Neural cell (in vitro differentiated cells): ENCODE data around the gene KRAS. TPM values are rescaled to one million over a fixed set of nuclear protein-coding genes. Genes with fewer than 3 reads are reported as not detected.

Experiments
- H2AFZ ChIP-seq: fragments of 200-600, 300-800 bp; sonication (generic), shearing (Covaris generic); 2 replicates; pipeline ENCODE4 v1.6.0; 2014; ENCODE audit warnings: low read depth, mild to moderate bottlenecking, antibody characterized with exemption, low read length, moderate library complexity
- H3F3A ChIP-seq: fragments of 200-600 bp; shearing (Covaris generic); 2 replicates; pipeline ENCODE4 v1.6.1; 2016; ENCODE audit warnings: mild to moderate bottlenecking, moderate library complexity, mixed read lengths, antibody characterized with exemption, low read length; ENCODE audit not compliant: insufficient read depth, poor library complexity, severe bottlenecking
- H3K27ac ChIP-seq: fragments of 200-600, 300-800 bp; sonication (generic), shearing (Covaris generic); 2 replicates; pipeline ENCODE4 v1.5.1; 2014; ENCODE audit warnings: mild to moderate bottlenecking, low read length, moderate library complexity
- H3K27me3 ChIP-seq: fragments of 300-800, 200-600 bp; sonication (generic), shearing (Covaris generic); 2 replicates; pipeline ENCODE4 v1.6.0; 2014; ENCODE audit warnings: mild to moderate bottlenecking, low read depth, low read length, moderate library complexity; ENCODE audit not compliant: insufficient read depth
- H3K36me3 ChIP-seq: fragments of 300-800, 200-600 bp; sonication (generic), shearing (Covaris generic); 2 replicates; pipeline ENCODE4 v1.5.1; 2014; ENCODE audit warnings: mild to moderate bottlenecking, antibody characterized with exemption, low read length, moderate library complexity; ENCODE audit not compliant: insufficient read depth
- H3K4me2 ChIP-seq: fragments of 300-800, 200-600 bp; sonication (generic), shearing (Covaris generic); 2 replicates; pipeline ENCODE4 v1.6.0; 2014; ENCODE audit warnings: mild to moderate bottlenecking, low read length
- H3K4me3 ChIP-seq: fragments of 300-800, 200-600 bp; sonication (generic), shearing (Covaris generic); 2 replicates; pipeline ENCODE4 v1.5.1; 2014; ENCODE audit warnings: mild to moderate bottlenecking, low read length, moderate library complexity
- H3K79me2 ChIP-seq: fragments of 200-600 bp; shearing (Covaris generic); replicated peaks from 2 replicates; pipeline ENCODE4 v1.6.0; 2014; ENCODE audit warnings: mild to moderate bottlenecking, low read length, moderate library complexity; ENCODE audit not compliant: insufficient read depth
- H3K9ac ChIP-seq: fragments of 300-800, 200-600 bp; sonication (generic), shearing (Covaris generic); 2 replicates; pipeline ENCODE4 v1.6.1; 2016; ENCODE audit warnings: mild to moderate bottlenecking, low read length, mixed read lengths
- H3K9me2 ChIP-seq: fragments of 200-600 bp; shearing (Covaris generic); 2 replicates; pipeline ENCODE4 v1.6.1; 2016; ENCODE audit warnings: mild to moderate bottlenecking, low read length, mixed read lengths; ENCODE audit not compliant: insufficient read depth
- H3K9me3 ChIP-seq: fragments of 200-600, 300-800 bp; sonication (generic), shearing (Covaris generic); 2 replicates; pipeline ENCODE4 v1.6.1; 2016; ENCODE audit warnings: mild to moderate bottlenecking, mixed run types, low read length, moderate library complexity, mixed read lengths
- H4K20me1 ChIP-seq: fragments of 200-600 bp; shearing (Covaris generic); 2 replicates; pipeline ENCODE4 v1.6.1; 2016; ENCODE audit warnings: mild to moderate bottlenecking, mixed run types; ENCODE audit not compliant: insufficient read depth
- CTCF ChIP-seq: fragments of 450-650 bp; IDR thresholded peaks from 2 replicates; pipeline ENCODE4 v1.5.1; 2014; ENCODE audit warnings: antibody characterized with exemption, mild to moderate bottlenecking, moderate library complexity; ENCODE audit not compliant: poor library complexity, severe bottlenecking
- EP300 ChIP-seq: fragments of 450-650 bp; conservative IDR thresholded peaks from 2 replicates; pipeline ENCODE4 v1.6.1; 2014; ENCODE audit warnings: antibody characterized with exemption, mild to moderate bottlenecking, moderate library complexity; ENCODE audit not compliant: poor library complexity, severe bottlenecking
- EZH2 ChIP-seq: fragments of 200-600, 300-800 bp; shearing (Covaris generic), sonication (generic); IDR thresholded peaks from 2 replicates; pipeline ENCODE4 v1.6.1; 2014; ENCODE audit warnings: antibody characterized with exemption, low read length, borderline replicate concordance, mild to moderate bottlenecking; ENCODE audit not compliant: insufficient read depth, poor library complexity, severe bottlenecking
- MXI1 ChIP-seq: fragments of 450-650 bp; conservative IDR thresholded peaks from 2 replicates; pipeline ENCODE4 v1.6.1; 2014; ENCODE audit warnings: antibody characterized with exemption, mild to moderate bottlenecking; ENCODE audit not compliant: poor library complexity, severe bottlenecking
- POLR2AphosphoS5 ChIP-seq: IDR thresholded peaks from 2 replicates; pipeline ENCODE4 v1.6.1; 2012
- RAD21 ChIP-seq: fragments of 450-650 bp; conservative IDR thresholded peaks from 2 replicates; pipeline ENCODE4 v1.6.1; 2014; ENCODE audit warnings: antibody characterized with exemption, mild to moderate bottlenecking, moderate library complexity
- REST ChIP-seq: IDR thresholded peaks from 2 replicates; pipeline ENCODE4 v1.6.1; 2012; ENCODE audit warnings: borderline replicate concordance
- SMC3 ChIP-seq: fragments of 450-650 bp; conservative IDR thresholded peaks from 2 replicates; pipeline ENCODE4 v1.6.1; 2014; ENCODE audit warnings: antibody characterized with exemption, mild to moderate bottlenecking, moderate library complexity; ENCODE audit not compliant: poor library complexity
- TAF1 ChIP-seq: IDR thresholded peaks from 2 replicates; pipeline ENCODE4 v1.6.1; 2012; ENCODE audit warnings: low read depth
- polyA plus RNA-seq: library from polyadenylated mRNA; depleted of rRNA; stranded (reverse); fragments of >200 nt; gene quantifications from 2 replicates; pipeline ENCODE4 v1.2.3, GENCODE V29; 2014

KRAS gene
- polyA plus RNA-seq, 1 donor from 2014 or later: 34.7 TPM

- Histone ChIP-seq H3K79me2 (no peaks in the 10 kb centered on the region), H2AFZ (no peak overlapping the region), H3K9me2 (no peaks in the 10 kb centered on the region), H3F3A (no peaks in the 10 kb centered on the region), H3K9ac (no peak overlapping the region), H3K4me3 (no peak overlapping the region), H3K9me3 (no peaks in the 10 kb centered on the region), H3K4me2 (no peak overlapping the region), H4K20me1 (no peaks in the 10 kb centered on the region), H3K27ac (no peak overlapping the region), H3K36me3 (no peaks in the 10 kb centered on the region), H3K27me3 (no peaks in the 10 kb centered on the region)
- TF ChIP-seq POLR2AphosphoS5 (no peak), RAD21 (no peak), MXI1 (no peak), REST (no peak), TAF1 (no peak), EP300 (no peak), CTCF (no peak), EZH2 (no peak), SMC3 (no peak)
These were observed 94.7 kb downstream of the KRAS start for GRCh38 chr12:25156061-25156460.

- no peaks in the 10 kb centered on the region for H3F3A ChIP-seq
- peak; percentile 59 for TF ChIP-seq RAD21
- peak; percentile 64 for TF ChIP-seq SMC3
- peak; percentile 61 for TF ChIP-seq CTCF
- TF ChIP-seq EZH2: no peak
- no peaks in the 10 kb centered on the region for H3K9me3 ChIP-seq
- H3K4me2 ChIP-seq: no peak overlapping the region
- no peaks in the 10 kb centered on the region for H3K36me3 ChIP-seq
- no peak overlapping the region for H3K4me3 ChIP-seq
- no peak overlapping the region for H3K27ac ChIP-seq
- no peaks in the 10 kb centered on the region for H3K79me2 ChIP-seq
- H3K27me3 ChIP-seq: no peaks in the 10 kb centered on the region
- no peak overlapping the region for H2AFZ ChIP-seq
- no peak overlapping the region for H3K9ac ChIP-seq
- no peaks in the 10 kb centered on the region for H4K20me1 ChIP-seq
- H3K9me2 ChIP-seq: no peaks in the 10 kb centered on the region
These were observed 95.6 kb downstream of the KRAS start for GRCh38 chr12:25155022-25155576.

Other genes with a start within 250 kb of the KRAS start
- gene DNAI7, start 55.8 kb downstream of the KRAS start, polyA plus RNA-seq: 0.58 and 1.3 TPM in 2 replicates
- gene ETFRF1, start 55.7 kb downstream of the KRAS start, polyA plus RNA-seq: 81.8 and 85.0 TPM in 2 replicates